Measurements from ENCODE around the gene UBE3B.

GRCh38 chr12:109443794-109444193 lies 33.6 kb upstream of the UBE3B start:
- TF ChIP-seq EZH2 (IDR thresholded peaks at IDR 0.05; ENCODE audit: borderline replicate concordance, insufficient read depth, low read depth, low read length, poor library complexity, severe bottlenecking) (no peak), CTCF (IDR thresholded peaks at IDR 0.05) (no peak)

All from B cell (primary cell).